Left lung (tissue), 10 donors: ENCODE measurements around the gene MRPL39. TPM values are rescaled to one million over a fixed set of nuclear protein-coding genes. Genes with fewer than 3 reads are reported as not detected.
"Not testable (repeated sequence)": the region's sequence is repeated elsewhere in the genome, so short reads cannot be mapped to it uniquely, and the experiment has no call there.

Experiments used
- ATAC-seq: fragments of 200-7000 bp; cut with Tn5 transposase; one replicate; pipeline ENCODE4 v1.9.1; 2020; ENCODE audit warnings: moderate library complexity
- DNase-seq, 4 donors: peaks; one replicate each; pipeline ENCODE4 v3.0.0-alpha.2; 2013 to 2020
- H3K27ac ChIP-seq, 2 donors: fragments of 200-600 bp; sonication (generic) in 1 of 2; one replicate each; pipeline versions ENCODE4 v1.5.0 to v1.8.0; 2020 to 2021
- H3K27me3 ChIP-seq, 2 donors: fragments of 200-600 bp; sonication (generic) in 1 of 2; one replicate each; pipeline versions ENCODE4 v1.5.0 to v1.8.0; 2020 to 2021
- H3K36me3 ChIP-seq, 2 donors: fragments of 200-600 bp; sonication (generic) in 1 of 2; one replicate each; pipeline versions ENCODE4 v1.5.0 to v1.8.0; 2020 to 2021
- H3K4me1 ChIP-seq, 2 donors: fragments of 200-600 bp; one replicate each; pipeline ENCODE4 v1.8.0; 2021
- H3K4me3 ChIP-seq, 2 donors: fragments of 200-600 bp; sonication (generic) in 1 of 2; one replicate each; pipeline versions ENCODE4 v1.5.0 to v1.8.0; 2020 to 2021; ENCODE audit warnings: mild to moderate bottlenecking in 1 of 2
- H3K9me3 ChIP-seq, 2 donors: fragments of 200-600 bp; sonication (generic) in 1 of 2; one replicate each; pipeline versions ENCODE4 v1.5.0 to v1.8.0; 2020 to 2021
- intact Hi-C, 2 donors: fragments of 100-400 bp; cut with DNase I; formaldehyde crosslinking; loops; one replicate each; pipeline versions ENCODE4 v1.11.2 to v1.14.2; 2022
- polyA plus RNA-seq, 6 donors: library from polyadenylated mRNA; unstranded; fragments of 120-200 nt; gene quantifications; one replicate each; pipeline ENCODE4 v1.2.1, GENCODE V29; 2013; ENCODE audit not compliant: insufficient read length in 6 of 6
- total RNA-seq, 2 donors: library from RNA; stranded (reverse); fragmentation: NEBNext Ultra II Directional; extraction: Animal tissue kit (Norgen Biotek cat#: 25700); gene quantifications; one replicate each; pipeline ENCODE4 v1.2.1, GENCODE V29; 2021
- TF ChIP-seq, protein P1 (sequence below), 2 donors: fragments of 200-600 bp; sonication (generic) in 1 of 2; IDR thresholded peaks; one replicate each; pipeline versions ENCODE4 v1.5.0 to v1.8.0; 2021; ENCODE audit warnings: antibody characterized with exemption in 2 of 2
- donor health status: DM: no; HTN: yes; CAD: no.
- donor health status: DM: no; HTN: no; CAD: no.

Gene MRPL39
- total and polyA plus RNA-seq, 8 donors, result 21.3 to 36.2 (median 33.1) TPM

DNA sequence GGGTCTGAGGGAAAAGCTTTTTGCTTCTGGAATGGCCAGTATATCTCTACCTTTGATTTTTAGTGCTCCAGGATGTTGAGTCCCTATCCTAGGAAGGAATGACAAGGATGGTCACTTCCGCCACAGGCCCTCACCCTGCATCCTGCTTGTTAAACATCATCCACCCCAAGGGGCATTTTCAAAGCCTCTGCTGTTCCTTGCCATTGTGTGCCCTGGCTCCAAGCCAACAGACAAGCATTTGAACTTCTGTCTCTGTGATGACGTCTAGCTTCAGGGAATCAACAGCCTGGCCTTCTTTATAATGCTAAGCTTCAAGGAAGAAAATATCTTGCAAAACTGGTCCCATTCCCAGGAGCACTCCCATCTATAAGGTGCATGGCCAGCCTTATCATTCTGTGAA lies 19.5 kb upstream of the MRPL39 start:
- H3K27ac ChIP-seq, result peak overlapping the region in 1 of 2 donors; percentile 42
- H3K27me3 ChIP-seq, result no peaks in the 10 kb centered on the region
- ATAC-seq, result no peak
- intact Hi-C loops, result no loop called here
- H3K9me3 ChIP-seq, result no peaks in the 10 kb centered on the region
- H3K36me3 ChIP-seq, result no peaks in the 10 kb centered on the region
- no peak overlapping the region for H3K4me3 ChIP-seq
- DNase-seq, result peak in 1 of 4 donors; percentile 24
- no peaks in the 10 kb centered on the region for H3K4me1 ChIP-seq
- TF ChIP-seq, protein P1, sequence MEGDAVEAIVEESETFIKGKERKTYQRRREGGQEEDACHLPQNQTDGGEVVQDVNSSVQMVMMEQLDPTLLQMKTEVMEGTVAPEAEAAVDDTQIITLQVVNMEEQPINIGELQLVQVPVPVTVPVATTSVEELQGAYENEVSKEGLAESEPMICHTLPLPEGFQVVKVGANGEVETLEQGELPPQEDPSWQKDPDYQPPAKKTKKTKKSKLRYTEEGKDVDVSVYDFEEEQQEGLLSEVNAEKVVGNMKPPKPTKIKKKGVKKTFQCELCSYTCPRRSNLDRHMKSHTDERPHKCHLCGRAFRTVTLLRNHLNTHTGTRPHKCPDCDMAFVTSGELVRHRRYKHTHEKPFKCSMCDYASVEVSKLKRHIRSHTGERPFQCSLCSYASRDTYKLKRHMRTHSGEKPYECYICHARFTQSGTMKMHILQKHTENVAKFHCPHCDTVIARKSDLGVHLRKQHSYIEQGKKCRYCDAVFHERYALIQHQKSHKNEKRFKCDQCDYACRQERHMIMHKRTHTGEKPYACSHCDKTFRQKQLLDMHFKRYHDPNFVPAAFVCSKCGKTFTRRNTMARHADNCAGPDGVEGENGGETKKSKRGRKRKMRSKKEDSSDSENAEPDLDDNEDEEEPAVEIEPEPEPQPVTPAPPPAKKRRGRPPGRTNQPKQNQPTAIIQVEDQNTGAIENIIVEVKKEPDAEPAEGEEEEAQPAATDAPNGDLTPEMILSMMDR (IDR thresholded peaks at IDR 0.05), result no peak

DNA sequence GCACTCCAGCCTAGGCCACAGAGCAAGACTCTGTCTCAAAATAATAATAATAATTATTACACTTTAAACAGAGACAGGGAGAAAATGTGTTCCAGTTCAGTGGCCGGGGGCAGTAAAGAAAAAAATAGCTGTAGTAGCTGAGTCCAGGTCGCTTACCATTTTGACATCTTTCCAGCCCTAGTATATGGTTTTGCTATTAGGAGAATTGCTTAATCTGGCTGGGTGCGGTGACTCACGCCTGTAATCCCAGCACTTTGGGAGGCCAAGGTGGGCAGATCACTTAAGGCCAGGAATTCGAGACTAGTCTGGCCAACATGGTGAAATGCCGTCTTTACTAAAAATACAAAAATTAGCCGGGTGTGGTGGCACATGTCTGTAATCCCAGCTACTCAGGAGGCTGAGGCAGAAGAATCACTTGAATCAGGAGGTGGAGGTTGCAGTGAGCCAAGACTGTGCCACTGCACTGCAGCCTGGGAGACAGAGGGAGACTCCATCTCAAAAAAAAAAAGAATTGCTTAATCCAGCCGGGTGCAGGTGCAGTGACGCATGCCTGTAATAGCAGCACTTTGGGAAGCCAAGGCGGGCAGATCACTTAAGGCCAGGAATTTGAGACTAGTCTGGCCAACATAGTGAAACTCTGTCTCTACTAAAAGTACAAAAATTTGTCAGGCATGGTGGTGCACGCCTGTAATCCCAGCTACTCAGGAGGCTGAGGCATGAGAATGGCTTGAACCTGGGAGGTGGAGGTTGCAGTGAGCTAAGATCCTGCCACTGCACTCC lies 18.7 kb upstream of the MRPL39 start:
- H3K9me3 ChIP-seq, intact Hi-C loops, H3K4me3 ChIP-seq, H3K4me1 ChIP-seq, H3K27me3 ChIP-seq, ATAC-seq, DNase-seq, H3K36me3 ChIP-seq: not testable (repeated sequence)
- H3K27ac ChIP-seq, result peak overlapping the region in 1 of 2 donors; percentile 42

DNA sequence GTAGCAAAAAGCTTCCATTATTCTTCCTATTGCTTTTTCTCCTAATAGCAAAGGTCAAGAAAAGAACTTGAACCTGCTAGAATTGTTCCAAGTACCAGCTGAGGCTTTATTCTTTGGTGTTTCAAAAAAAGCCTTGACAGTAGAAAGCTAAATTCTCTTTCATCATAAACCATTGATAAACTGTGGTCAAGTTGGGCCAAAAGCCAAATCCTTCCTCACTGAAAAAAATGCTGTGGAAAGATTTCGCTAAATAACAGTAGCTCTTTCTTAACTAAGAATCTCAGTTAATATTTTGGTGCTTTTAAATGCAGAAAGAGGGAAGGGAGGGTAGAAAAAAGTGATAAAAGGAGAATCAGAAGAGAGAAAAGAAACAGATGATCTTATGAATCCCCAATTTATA lies 17.8 kb upstream of the MRPL39 start:
- no peaks in the 10 kb centered on the region for H3K4me1 ChIP-seq
- no peaks in the 10 kb centered on the region for H3K9me3 ChIP-seq
- TF ChIP-seq, protein P1 (IDR thresholded peaks at IDR 0.05), result no peak
- intact Hi-C loops, result no loop called here
- H3K27ac ChIP-seq, result no peak overlapping the region
- ATAC-seq (no peak), DNase-seq (no peak)
- H3K4me3 ChIP-seq, result no peak overlapping the region
- no peaks in the 10 kb centered on the region for H3K36me3 ChIP-seq
- H3K27me3 ChIP-seq, result no peaks in the 10 kb centered on the region

DNA sequence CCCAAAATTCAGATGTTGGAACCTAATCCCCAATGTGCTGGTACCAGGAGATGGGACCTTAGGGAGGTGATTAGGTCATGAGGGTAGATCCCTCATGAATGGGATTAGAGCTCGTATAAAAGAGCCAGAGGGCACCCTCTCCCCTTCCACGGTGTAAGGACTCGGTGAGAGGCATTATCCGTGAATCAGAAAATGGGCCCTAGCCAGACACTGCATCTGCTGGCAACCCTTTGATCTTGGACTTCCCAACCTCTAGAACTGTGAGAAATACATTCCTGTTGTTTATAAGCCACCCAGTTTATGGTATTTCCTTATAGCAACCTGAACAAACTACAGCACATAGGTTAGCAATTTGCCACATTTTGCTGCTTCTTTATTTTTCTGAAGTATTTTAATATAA lies 17.2 kb upstream of the MRPL39 start:
- Histone ChIP-seq H3K4me3 (no peak overlapping the region), H3K27me3 (no peaks in the 10 kb centered on the region), H3K36me3 (no peaks in the 10 kb centered on the region), H3K9me3 (no peaks in the 10 kb centered on the region), H3K4me1 (no peaks in the 10 kb centered on the region), H3K27ac (no peak overlapping the region)
- TF ChIP-seq, protein P1 (IDR thresholded peaks at IDR 0.05), result no peak
- DNase-seq, result no peak
- intact Hi-C loops, result no loop called here
- ATAC-seq, result no peak

DNA sequence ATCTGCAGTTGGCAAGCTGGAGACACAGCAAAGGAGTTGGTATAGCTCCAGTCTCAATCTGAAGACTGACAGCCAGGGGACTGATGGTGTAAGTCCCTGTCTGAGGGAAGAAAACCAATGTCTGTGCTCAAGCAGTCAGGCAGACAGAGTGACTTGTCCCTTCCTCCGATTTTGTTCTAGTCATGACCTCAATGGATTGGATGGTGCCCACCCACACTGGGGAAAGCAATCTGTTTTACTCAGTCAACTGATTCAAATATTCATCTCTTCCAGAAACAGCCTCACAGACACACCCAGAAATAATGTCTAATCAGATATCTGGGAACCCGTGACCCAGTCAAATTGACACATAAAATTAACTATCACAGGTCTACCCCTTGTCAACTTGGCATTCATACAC lies 11.9 kb upstream of the MRPL39 start:
- no peaks in the 10 kb centered on the region for H3K9me3 ChIP-seq
- no peaks in the 10 kb centered on the region for H3K4me1 ChIP-seq
- TF ChIP-seq, protein P1 (IDR thresholded peaks at IDR 0.05), result no peak
- H3K27ac ChIP-seq, result no peak overlapping the region
- ATAC-seq, result no peak
- no peak overlapping the region for H3K4me3 ChIP-seq
- H3K36me3 ChIP-seq, result no peaks in the 10 kb centered on the region
- intact Hi-C loops, result loop anchor here in 1 of 2 donors (10.0 kb wide), 1 partner anchor 86 kb away; no protein-coding TSS in a partner anchor
- no peaks in the 10 kb centered on the region for H3K27me3 ChIP-seq
- DNase-seq, result no peak
